Esophagus muscularis mucosa (tissue), 4 donors: ENCODE data around the gene CA12.

Experiments
- EP300 ChIP-seq: sonication (generic); formaldehyde crosslinking; IDR thresholded peaks from one replicate; pipeline ENCODE4 v1.6.1; 2017; ENCODE audit warnings: antibody characterized with exemption
- POLR2A ChIP-seq: fragments of 450-650 bp; IDR thresholded peaks from one replicate; pipeline ENCODE4 v1.6.1; 2017; ENCODE audit warnings: antibody characterized with exemption, moderate library complexity, mild to moderate bottlenecking, low read depth
- TF ChIP-seq, protein P1 (sequence below), 3 experiments: fragments of 200-600 bp in 2 of 3; fragments of 450-650 bp in 1 of 3; sonication (generic) in 2 of 3; IDR thresholded peaks; one replicate each; pipeline ENCODE4 v1.5.1; 2017 to 2019; ENCODE audit warnings: antibody characterized with exemption in 3 of 3, mild to moderate bottlenecking in 2 of 3, moderate library complexity in 1 of 3

DNA sequence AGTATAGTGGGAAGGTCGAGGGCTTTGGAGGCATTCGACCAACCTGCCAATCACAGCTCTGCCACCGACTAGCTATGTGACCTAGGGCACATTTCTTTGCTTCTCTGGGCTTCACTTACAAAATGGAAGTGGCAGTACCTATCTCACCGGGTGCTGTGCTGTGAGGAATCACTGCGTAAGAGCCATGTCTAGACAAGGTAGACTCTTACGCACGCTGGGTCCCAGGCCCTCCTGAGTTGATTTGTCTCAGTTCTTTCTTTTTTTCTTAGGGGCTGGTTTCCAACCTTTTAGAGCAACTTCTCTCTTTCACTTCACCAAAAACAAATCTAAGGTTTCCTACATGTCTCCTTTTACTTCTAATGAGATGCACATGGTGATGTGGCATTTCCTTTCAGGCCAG, 18.8 kb downstream of the CA12 start:
- TF ChIP-seq POLR2A, result no peak
- TF ChIP-seq, protein P1, sequence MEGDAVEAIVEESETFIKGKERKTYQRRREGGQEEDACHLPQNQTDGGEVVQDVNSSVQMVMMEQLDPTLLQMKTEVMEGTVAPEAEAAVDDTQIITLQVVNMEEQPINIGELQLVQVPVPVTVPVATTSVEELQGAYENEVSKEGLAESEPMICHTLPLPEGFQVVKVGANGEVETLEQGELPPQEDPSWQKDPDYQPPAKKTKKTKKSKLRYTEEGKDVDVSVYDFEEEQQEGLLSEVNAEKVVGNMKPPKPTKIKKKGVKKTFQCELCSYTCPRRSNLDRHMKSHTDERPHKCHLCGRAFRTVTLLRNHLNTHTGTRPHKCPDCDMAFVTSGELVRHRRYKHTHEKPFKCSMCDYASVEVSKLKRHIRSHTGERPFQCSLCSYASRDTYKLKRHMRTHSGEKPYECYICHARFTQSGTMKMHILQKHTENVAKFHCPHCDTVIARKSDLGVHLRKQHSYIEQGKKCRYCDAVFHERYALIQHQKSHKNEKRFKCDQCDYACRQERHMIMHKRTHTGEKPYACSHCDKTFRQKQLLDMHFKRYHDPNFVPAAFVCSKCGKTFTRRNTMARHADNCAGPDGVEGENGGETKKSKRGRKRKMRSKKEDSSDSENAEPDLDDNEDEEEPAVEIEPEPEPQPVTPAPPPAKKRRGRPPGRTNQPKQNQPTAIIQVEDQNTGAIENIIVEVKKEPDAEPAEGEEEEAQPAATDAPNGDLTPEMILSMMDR (IDR thresholded peaks at IDR 0.05), result no peak
- TF ChIP-seq EP300, result no peak
